Colonic mucosa (tissue), 4 donors: ENCODE results near the gene C8A. TPM values are rescaled to one million over a fixed set of nuclear protein-coding genes. Genes with fewer than 3 reads are reported as not detected.

Experiments
- DNase-seq: peaks from one replicate; pipeline ENCODE4 v3.0.0-alpha.2; 2020
- H3K27ac ChIP-seq: fragments of 200-600 bp; one replicate; pipeline ENCODE4 v1.8.0; 2021
- H3K27me3 ChIP-seq: fragments of 200-600 bp; one replicate; pipeline ENCODE4 v1.8.0; 2021
- H3K36me3 ChIP-seq: fragments of 200-600 bp; one replicate; pipeline ENCODE4 v1.8.0; 2021
- H3K4me1 ChIP-seq: fragments of 200-600 bp; one replicate; pipeline ENCODE4 v1.8.0; 2021; ENCODE audit warnings: mild to moderate bottlenecking
- H3K4me3 ChIP-seq: fragments of 200-600 bp; one replicate; pipeline ENCODE4 v1.8.0; 2021
- H3K9ac ChIP-seq, 2 donors: one replicate each; pipeline ENCODE4 v1.7.0; 2013; ENCODE audit warnings: control low read depth in 2 of 2, low read depth in 2 of 2, low read length in 2 of 2
- H3K9me3 ChIP-seq: fragments of 200-600 bp; one replicate; pipeline ENCODE4 v1.8.0; 2021
- CTCF ChIP-seq: fragments of 200-600 bp; IDR thresholded peaks from one replicate; pipeline ENCODE4 v1.8.0; 2022; ENCODE audit warnings: antibody characterized with exemption, mild to moderate bottlenecking
- intact Hi-C: fragments of 100-400 bp; cut with DNase I; formaldehyde crosslinking; loops from one replicate; pipeline ENCODE4 v1.14.1; 2022
- total RNA-seq, 2 donors: library from RNA; stranded (reverse); fragmentation: NEBNext Ultra II Directional in 1 of 2; extraction: Animal tissue kit (Norgen Biotek cat#: 25700) in 1 of 2; gene quantifications; one replicate each; pipeline ENCODE4 v1.2.1, GENCODE V29; 2021
- donor health status: healthy.
- donor health status: DM: no; HTN: no; CAD: no.
- donor health status: DM: no; HTN: no; CAD: no.

Gene C8A
- total RNA-seq, 2 donors from 2014 or later = not detected

GRCh38 chr1:56931211-56931610 lies 76.6 kb downstream of the C8A start:
- H3K27me3 ChIP-seq = no peaks in the 10 kb centered on the region
- H3K36me3 ChIP-seq = no peaks in the 10 kb centered on the region
- no peak for DNase-seq
- TF ChIP-seq CTCF = no peak
- no peaks in the 10 kb centered on the region for H3K4me1 ChIP-seq
- H3K4me3 ChIP-seq = no peak overlapping the region
- intact Hi-C loops = no loop called here
- no peak overlapping the region for H3K27ac ChIP-seq
- H3K9ac ChIP-seq = no peak overlapping the region
- H3K9me3 ChIP-seq = no peaks in the 10 kb centered on the region

DNA sequence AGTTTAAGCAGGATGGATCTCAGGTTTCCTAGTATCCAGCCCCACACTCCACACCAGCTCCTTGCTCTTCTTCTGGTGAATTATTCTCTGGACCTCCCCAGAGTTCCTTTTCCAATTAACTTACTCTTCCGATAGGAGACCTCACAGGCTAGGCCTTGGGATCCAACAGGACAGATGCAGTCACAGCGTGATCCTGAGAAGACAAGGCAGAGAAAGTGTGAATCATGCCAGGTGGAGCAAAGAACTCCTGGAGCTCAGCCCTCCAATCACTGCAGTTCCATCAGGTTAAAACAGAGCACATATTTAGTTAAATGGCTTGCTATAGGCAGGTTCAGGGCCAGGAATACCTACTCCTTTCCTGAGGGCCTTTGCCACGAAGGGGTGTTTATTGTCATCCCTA lies 77.1 kb downstream of the C8A start:
- intact Hi-C loops = no loop called here
- no peaks in the 10 kb centered on the region for H3K9me3 ChIP-seq
- TF ChIP-seq CTCF = no peak
- H3K36me3 ChIP-seq = no peaks in the 10 kb centered on the region
- H3K4me3 ChIP-seq = no peak overlapping the region
- H3K4me1 ChIP-seq = no peaks in the 10 kb centered on the region
- no peaks in the 10 kb centered on the region for H3K27me3 ChIP-seq
- no peak overlapping the region for H3K27ac ChIP-seq
- DNase-seq = no peak
- no peak overlapping the region for H3K9ac ChIP-seq

- H3K4me3 ChIP-seq = no peak overlapping the region
- no peaks in the 10 kb centered on the region for H3K27me3 ChIP-seq
- H3K4me1 ChIP-seq = no peaks in the 10 kb centered on the region
- no peak overlapping the region for H3K27ac ChIP-seq
- no peaks in the 10 kb centered on the region for H3K9me3 ChIP-seq
- no peak overlapping the region for H3K9ac ChIP-seq
- intact Hi-C loops = no loop called here
- no peak for DNase-seq
- no peak for TF ChIP-seq CTCF
- H3K36me3 ChIP-seq = no peaks in the 10 kb centered on the region
Measured at GRCh38 chr1:56933161-56933560, 78.6 kb downstream of the C8A start.

DNA sequence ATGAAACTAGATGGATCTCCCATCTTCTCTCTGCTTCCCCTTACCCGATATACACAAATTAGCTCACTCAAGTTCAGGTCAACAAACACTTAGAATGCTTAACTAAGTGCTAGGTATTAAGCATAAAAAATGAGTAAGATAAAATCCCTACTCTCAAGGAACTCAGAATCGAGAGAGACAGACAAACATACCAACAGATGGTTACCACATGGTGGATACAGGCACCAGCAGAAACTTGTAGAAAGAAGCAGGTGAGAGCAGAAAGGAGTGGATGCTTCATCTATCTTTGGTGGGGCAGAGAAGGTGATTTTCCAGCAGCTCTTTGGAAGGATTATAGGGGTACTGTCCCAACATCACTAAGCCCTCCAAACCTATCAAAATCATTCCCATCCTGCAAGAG lies 79.0 kb downstream of the C8A start:
- no peak for DNase-seq
- Histone ChIP-seq H3K9ac (no peak overlapping the region), H3K4me1 (no peaks in the 10 kb centered on the region), H3K4me3 (no peak overlapping the region), H3K36me3 (no peaks in the 10 kb centered on the region), H3K9me3 (no peaks in the 10 kb centered on the region), H3K27me3 (no peaks in the 10 kb centered on the region), H3K27ac (no peak overlapping the region)
- intact Hi-C loops = no loop called here
- no peak for TF ChIP-seq CTCF

DNA sequence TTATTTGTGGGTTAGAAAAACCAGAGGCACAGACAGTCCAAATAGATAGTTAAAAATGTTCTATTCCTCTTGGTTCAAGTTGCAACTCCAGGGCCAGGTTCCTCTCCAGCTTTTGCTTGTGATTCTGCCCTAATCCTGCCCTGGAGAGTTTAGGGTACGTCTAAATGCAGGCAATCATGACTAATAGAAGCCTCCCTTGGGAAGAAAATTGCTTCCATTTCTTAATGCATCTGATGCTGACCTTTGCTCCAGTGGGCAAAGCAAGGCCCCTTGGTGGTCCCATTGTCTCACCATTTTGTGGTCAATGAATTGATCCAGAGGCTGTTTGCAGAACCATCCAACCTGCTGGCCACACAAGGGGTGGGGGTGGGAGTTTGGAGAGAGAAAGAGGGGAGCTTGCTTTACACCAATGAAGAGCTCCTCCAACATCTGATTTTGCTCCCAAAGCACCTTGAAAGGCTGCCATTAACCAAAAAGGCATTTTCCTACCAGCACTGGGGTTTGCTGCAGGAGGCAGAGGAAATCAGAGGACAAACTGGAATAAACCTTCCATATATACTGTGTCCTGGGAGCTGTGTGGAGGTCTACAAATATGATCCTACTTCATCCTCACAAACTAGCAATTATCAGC lies 79.9 kb downstream of the C8A start:
- H3K9ac ChIP-seq = no peak overlapping the region
- H3K36me3 ChIP-seq = no peaks in the 10 kb centered on the region
- DNase-seq = no peak
- H3K4me1 ChIP-seq = no peaks in the 10 kb centered on the region
- no peaks in the 10 kb centered on the region for H3K27me3 ChIP-seq
- intact Hi-C loops = no loop called here
- H3K4me3 ChIP-seq = no peak overlapping the region
- no peak overlapping the region for H3K27ac ChIP-seq
- H3K9me3 ChIP-seq = no peaks in the 10 kb centered on the region
- no peak for TF ChIP-seq CTCF
